WTC11 (cell line): ENCODE data around the gene ERICH4. TPM values are rescaled to one million over a fixed set of nuclear protein-coding genes. Genes with fewer than 3 reads are reported as not detected.

Source experiments
- ATAC-seq: fragments of 200-7000 bp; cut with Tn5 transposase; 2 replicates; pipeline ENCODE4 v1.10.0; 2021; ENCODE audit warnings: mild to moderate bottlenecking, moderate library complexity
- CTCF ChIA-PET: fragments of 300-600 bp; sonication (Branson Sonifier 250); formaldehyde crosslinking; loops from one replicate; lab custom pipeline; 2021; ENCODE audit warnings: antibody characterized with exemption; lab: Charles Lee
- POLR2A ChIA-PET: fragments of 350-600 bp; sonication (Branson Sonifier 250); formaldehyde crosslinking; loops from one replicate; lab custom pipeline; 2021; ENCODE audit warnings: antibody characterized with exemption; lab: Charles Lee
- DNase-seq: peaks from one replicate; pipeline ENCODE4 v3.0.0; 2021; ENCODE audit warnings: low spot score
- H3K27ac Mint-ChIP-seq: 2 replicates; pipeline ENCODE4 v1.8.0; 2021; ENCODE audit warnings: mixed read lengths
- H3K27me3 Mint-ChIP-seq: 2 replicates; pipeline ENCODE4 v1.8.0; 2021; ENCODE audit warnings: low read depth, mild to moderate bottlenecking, moderate library complexity, mixed read lengths
- H3K36me3 Mint-ChIP-seq: 2 replicates; pipeline ENCODE4 v1.8.0; 2021; ENCODE audit warnings: mixed read lengths
- H3K4me1 Mint-ChIP-seq: 2 replicates; pipeline ENCODE4 v1.8.0; 2022; ENCODE audit warnings: mixed read lengths
- H3K4me3 Mint-ChIP-seq: 2 replicates; pipeline ENCODE4 v1.8.0; 2021; ENCODE audit warnings: mild to moderate bottlenecking, moderate library complexity, mixed read lengths
- H3K9me3 Mint-ChIP-seq: 2 replicates; pipeline ENCODE4 v1.8.0; 2021; ENCODE audit warnings: mixed read lengths
- ATF1 ChIP-seq: sonication (generic); formaldehyde crosslinking; IDR thresholded peaks from 2 replicates; pipeline ENCODE4 v1.8.1; 2023; ENCODE audit warnings: mild to moderate bottlenecking, moderate library complexity, missing genetic modification reagents
- E2F1 ChIP-seq: sonication (generic); formaldehyde crosslinking; IDR thresholded peaks from 2 replicates; pipeline ENCODE4 v1.8.0; 2022; ENCODE audit warnings: mild to moderate bottlenecking, missing genetic modification reagents
- ELF4 ChIP-seq: sonication (generic); formaldehyde crosslinking; IDR thresholded peaks from 2 replicates; pipeline ENCODE4 v1.8.1; 2022; ENCODE audit warnings: low read depth, mild to moderate bottlenecking, moderate library complexity, missing genetic modification reagents
- FOXJ3 ChIP-seq: sonication (generic); formaldehyde crosslinking; IDR thresholded peaks from 2 replicates; pipeline ENCODE4 v1.9.0; 2021; ENCODE audit warnings: missing genetic modification reagents, mild to moderate bottlenecking, borderline replicate concordance
- GABPB1 ChIP-seq: sonication (generic); formaldehyde crosslinking; IDR thresholded peaks from 2 replicates; pipeline ENCODE4 v1.8.1; 2023; ENCODE audit warnings: mild to moderate bottlenecking, missing genetic modification reagents
- HMGA2 ChIP-seq: fragments of 250-450 bp; sonication (Bioruptor Pico); IDR thresholded peaks from 2 replicates; pipeline ENCODE4 v1.4.0; 2021; ENCODE audit warnings: mild to moderate bottlenecking, moderate library complexity
- HMGXB4 ChIP-seq: sonication (generic); formaldehyde crosslinking; IDR thresholded peaks from 2 replicates; pipeline ENCODE4 v1.8.1; 2023; ENCODE audit warnings: mild to moderate bottlenecking, moderate library complexity, missing genetic modification reagents
- JUN ChIP-seq: sonication (generic); formaldehyde crosslinking; IDR thresholded peaks from 2 replicates; pipeline ENCODE4 v1.8.0; 2023; ENCODE audit warnings: mild to moderate bottlenecking, missing genetic modification reagents
- MXD4 ChIP-seq: fragments of 250-450 bp; sonication (Bioruptor Pico); IDR thresholded peaks from 2 replicates; pipeline ENCODE4 v1.8.0; 2021; ENCODE audit warnings: mild to moderate bottlenecking, moderate library complexity, borderline replicate concordance
- NFE2L1 ChIP-seq: sonication (generic); formaldehyde crosslinking; IDR thresholded peaks from 2 replicates; pipeline ENCODE4 v1.8.1; 2023; ENCODE audit warnings: missing genetic modification reagents
- NR1H2 ChIP-seq: sonication (generic); formaldehyde crosslinking; IDR thresholded peaks from 2 replicates; pipeline ENCODE4 v1.9.0; 2021; ENCODE audit warnings: mild to moderate bottlenecking, moderate library complexity, missing genetic modification reagents
- TCF7 ChIP-seq: sonication (generic); formaldehyde crosslinking; IDR thresholded peaks from 2 replicates; pipeline ENCODE4 v1.8.0; 2022; ENCODE audit warnings: mild to moderate bottlenecking, low read depth, missing genetic modification reagents, moderate library complexity
- TEAD4 ChIP-seq: sonication (generic); formaldehyde crosslinking; IDR thresholded peaks from 2 replicates; pipeline ENCODE4 v1.8.0; 2022; ENCODE audit warnings: mild to moderate bottlenecking, missing genetic modification reagents
- ZBTB43 ChIP-seq: sonication (generic); formaldehyde crosslinking; IDR thresholded peaks from 2 replicates; pipeline ENCODE4 v1.8.1; 2023; ENCODE audit warnings: mild to moderate bottlenecking, missing genetic modification reagents
- ZNF416 ChIP-seq: fragments of 250-450 bp; sonication (Bioruptor Pico); IDR thresholded peaks from 2 replicates; pipeline ENCODE4 v1.9.0; 2021; ENCODE audit warnings: mild to moderate bottlenecking, inconsistent platforms
- total RNA-seq: library from RNA; stranded (reverse); gene quantifications from 3 replicates; pipeline ENCODE4 v1.2.3, GENCODE V29; 2021
- TF ChIP-seq, protein P1 (sequence below): sonication (generic); formaldehyde crosslinking; IDR thresholded peaks from 2 replicates; pipeline ENCODE4 v1.8.0; 2023; ENCODE audit warnings: mild to moderate bottlenecking, missing genetic modification reagents
- TF ChIP-seq, protein P2 (sequence below): sonication (generic); formaldehyde crosslinking; IDR thresholded peaks from 2 replicates; pipeline ENCODE4 v1.8.1; 2022; ENCODE audit warnings: low read depth, mild to moderate bottlenecking, moderate library complexity, missing genetic modification reagents, borderline replicate concordance
- TF ChIP-seq, protein P3 (sequence below): fragments of 250-450 bp; sonication (Bioruptor Pico); IDR thresholded peaks from 2 replicates; pipeline ENCODE4 v1.9.0; 2021; ENCODE audit warnings: mild to moderate bottlenecking
- TF ChIP-seq, protein P4 (sequence below): fragments of 250-450 bp; sonication (Bioruptor Pico); conservative IDR thresholded peaks from 2 replicates; pipeline ENCODE4 v1.9.0; 2021; ENCODE audit warnings: mild to moderate bottlenecking
- TF ChIP-seq, protein P5 (sequence below): fragments of 250-450 bp; sonication (Bioruptor Pico); IDR thresholded peaks from 2 replicates; pipeline ENCODE4 v2.1.2; 2022; ENCODE audit warnings: mild to moderate bottlenecking, moderate library complexity

Gene ERICH4
- total RNA-seq, 1 experiment from 2014 or later = 0.24 TPM

DNA sequence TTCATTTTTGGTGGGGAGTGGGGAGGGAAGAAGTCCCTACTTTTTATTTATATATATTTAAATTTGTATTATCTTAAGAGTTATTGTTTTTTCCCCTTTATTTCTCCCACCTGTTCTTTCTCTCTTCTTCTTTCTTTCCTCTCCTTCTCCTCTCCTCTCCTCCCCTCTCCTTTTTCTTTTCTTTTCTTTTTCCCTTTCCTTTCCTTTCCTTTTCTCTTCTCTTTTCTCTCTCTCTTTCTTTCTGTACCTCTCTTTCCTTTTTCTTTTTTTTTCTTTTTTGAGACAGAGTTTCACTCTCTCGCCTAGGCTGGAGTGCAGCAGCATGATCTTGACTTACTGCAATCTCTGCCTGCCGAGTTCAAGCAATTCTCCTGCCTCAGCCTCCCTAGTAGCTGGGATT is 43.4 kb upstream of the ERICH4 start (continued):
- TF ChIP-seq GABPB1 (CRISPR knock-in tag) = no peak
- no peak for TF ChIP-seq ZBTB43 (CRISPR knock-in tag)
- TF ChIP-seq, protein P1, sequence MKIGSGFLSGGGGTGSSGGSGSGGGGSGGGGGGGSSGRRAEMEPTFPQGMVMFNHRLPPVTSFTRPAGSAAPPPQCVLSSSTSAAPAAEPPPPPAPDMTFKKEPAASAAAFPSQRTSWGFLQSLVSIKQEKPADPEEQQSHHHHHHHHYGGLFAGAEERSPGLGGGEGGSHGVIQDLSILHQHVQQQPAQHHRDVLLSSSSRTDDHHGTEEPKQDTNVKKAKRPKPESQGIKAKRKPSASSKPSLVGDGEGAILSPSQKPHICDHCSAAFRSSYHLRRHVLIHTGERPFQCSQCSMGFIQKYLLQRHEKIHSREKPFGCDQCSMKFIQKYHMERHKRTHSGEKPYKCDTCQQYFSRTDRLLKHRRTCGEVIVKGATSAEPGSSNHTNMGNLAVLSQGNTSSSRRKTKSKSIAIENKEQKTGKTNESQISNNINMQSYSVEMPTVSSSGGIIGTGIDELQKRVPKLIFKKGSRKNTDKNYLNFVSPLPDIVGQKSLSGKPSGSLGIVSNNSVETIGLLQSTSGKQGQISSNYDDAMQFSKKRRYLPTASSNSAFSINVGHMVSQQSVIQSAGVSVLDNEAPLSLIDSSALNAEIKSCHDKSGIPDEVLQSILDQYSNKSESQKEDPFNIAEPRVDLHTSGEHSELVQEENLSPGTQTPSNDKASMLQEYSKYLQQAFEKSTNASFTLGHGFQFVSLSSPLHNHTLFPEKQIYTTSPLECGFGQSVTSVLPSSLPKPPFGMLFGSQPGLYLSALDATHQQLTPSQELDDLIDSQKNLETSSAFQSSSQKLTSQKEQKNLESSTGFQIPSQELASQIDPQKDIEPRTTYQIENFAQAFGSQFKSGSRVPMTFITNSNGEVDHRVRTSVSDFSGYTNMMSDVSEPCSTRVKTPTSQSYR (CRISPR knock-in tag) = no peak
- TF ChIP-seq MXD4 (CRISPR knock-in tag) = no peak
- no peak for TF ChIP-seq FOXJ3
- TF ChIP-seq, protein P2, sequence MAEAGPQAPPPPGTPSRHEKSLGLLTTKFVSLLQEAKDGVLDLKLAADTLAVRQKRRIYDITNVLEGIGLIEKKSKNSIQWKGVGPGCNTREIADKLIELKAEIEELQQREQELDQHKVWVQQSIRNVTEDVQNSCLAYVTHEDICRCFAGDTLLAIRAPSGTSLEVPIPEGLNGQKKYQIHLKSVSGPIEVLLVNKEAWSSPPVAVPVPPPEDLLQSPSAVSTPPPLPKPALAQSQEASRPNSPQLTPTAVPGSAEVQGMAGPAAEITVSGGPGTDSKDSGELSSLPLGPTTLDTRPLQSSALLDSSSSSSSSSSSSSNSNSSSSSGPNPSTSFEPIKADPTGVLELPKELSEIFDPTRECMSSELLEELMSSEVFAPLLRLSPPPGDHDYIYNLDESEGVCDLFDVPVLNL (CRISPR knock-in tag) = no peak
- no peak for TF ChIP-seq TEAD4 (CRISPR knock-in tag)
- no peak for TF ChIP-seq ELF4
- TF ChIP-seq NFE2L1 (CRISPR knock-in tag) = no peak
- TF ChIP-seq E2F1 (CRISPR knock-in tag) = no peak
- TF ChIP-seq, protein P3, sequence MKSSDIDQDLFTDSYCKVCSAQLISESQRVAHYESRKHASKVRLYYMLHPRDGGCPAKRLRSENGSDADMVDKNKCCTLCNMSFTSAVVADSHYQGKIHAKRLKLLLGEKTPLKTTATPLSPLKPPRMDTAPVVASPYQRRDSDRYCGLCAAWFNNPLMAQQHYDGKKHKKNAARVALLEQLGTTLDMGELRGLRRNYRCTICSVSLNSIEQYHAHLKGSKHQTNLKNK = no peak

- H3K27me3 Mint-ChIP-seq = no peaks in the 10 kb centered on the region
- POLR2A ChIA-PET = no interaction called here
- TF ChIP-seq TCF7 (CRISPR knock-in tag) (no peak), NFE2L1 (CRISPR knock-in tag) (no peak), ATF1 (CRISPR knock-in tag) (no peak), NR1H2 (CRISPR knock-in tag) (no peak), ELF4 (no peak), JUN (no peak)
- TF ChIP-seq, all 79 proteins: peak for 0
- Mint-ChIP-seq H3K27ac (no peak overlapping the region), H3K4me3 (no peak overlapping the region), H3K9me3 (no peaks in the 10 kb centered on the region), H3K36me3 (no peaks in the 10 kb centered on the region), H3K4me1 (peaks cover 18% of the 10 kb centered on the region)
- DNase-seq (no peak), ATAC-seq (no peak)
- CTCF ChIA-PET = no interaction called here
These were observed 41.5 kb upstream of the ERICH4 start for GRCh38 chr19:41401483-41401882.

GRCh38 chr19:41402010-41402409 is 40.9 kb upstream of the ERICH4 start:
- DNase-seq = no peak
- CTCF ChIA-PET = no interaction called here
- Mint-ChIP-seq H3K9me3 (no peaks in the 10 kb centered on the region), H3K27ac (no peak overlapping the region), H3K27me3 (no peaks in the 10 kb centered on the region), H3K36me3 (no peaks in the 10 kb centered on the region), H3K4me1 (peaks cover 17% of the 10 kb centered on the region), H3K4me3 (no peak overlapping the region)
- POLR2A ChIA-PET = no interaction called here
- no peak for ATAC-seq
- no peak for TF ChIP-seq MXD4 (CRISPR knock-in tag)
- TF ChIP-seq, protein P4, sequence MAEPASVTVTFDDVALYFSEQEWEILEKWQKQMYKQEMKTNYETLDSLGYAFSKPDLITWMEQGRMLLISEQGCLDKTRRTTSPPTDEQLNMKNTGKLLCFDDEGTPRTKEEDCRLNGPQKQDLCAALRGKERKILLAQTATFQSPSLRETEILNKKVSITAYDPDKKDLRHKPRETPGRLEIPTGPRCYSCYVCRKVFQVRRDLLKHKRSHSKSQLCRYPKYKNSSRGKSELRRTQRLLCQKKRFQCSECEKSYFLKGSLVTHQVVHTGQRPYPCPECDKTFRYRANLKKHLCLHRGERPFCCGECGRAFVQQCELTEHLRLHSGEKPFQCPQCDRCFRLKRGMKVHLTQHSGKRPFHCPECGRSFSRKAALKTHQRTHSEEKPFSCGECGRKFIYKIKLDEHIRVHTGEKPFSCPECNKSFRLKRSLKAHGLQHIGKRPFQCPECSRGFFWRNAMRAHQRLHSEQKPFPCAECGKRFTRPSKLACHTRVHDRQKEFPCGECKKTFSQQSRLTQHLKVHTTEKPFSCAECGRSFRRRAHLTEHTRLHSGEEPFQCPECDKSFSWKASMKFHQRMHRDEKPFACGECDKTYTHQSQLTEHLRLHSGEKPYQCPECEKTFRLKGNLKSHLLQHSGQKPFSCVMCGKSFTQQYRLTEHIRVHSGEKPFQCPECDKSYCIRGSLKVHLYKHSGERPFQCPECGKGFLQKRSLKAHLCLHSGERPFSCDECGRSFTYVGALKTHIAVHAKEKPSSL = no peak
- TF ChIP-seq HMGA2 (CRISPR knock-in tag) = no peak
- TF ChIP-seq HMGXB4 (CRISPR knock-in tag) = no peak
- TF ChIP-seq, protein P5, sequence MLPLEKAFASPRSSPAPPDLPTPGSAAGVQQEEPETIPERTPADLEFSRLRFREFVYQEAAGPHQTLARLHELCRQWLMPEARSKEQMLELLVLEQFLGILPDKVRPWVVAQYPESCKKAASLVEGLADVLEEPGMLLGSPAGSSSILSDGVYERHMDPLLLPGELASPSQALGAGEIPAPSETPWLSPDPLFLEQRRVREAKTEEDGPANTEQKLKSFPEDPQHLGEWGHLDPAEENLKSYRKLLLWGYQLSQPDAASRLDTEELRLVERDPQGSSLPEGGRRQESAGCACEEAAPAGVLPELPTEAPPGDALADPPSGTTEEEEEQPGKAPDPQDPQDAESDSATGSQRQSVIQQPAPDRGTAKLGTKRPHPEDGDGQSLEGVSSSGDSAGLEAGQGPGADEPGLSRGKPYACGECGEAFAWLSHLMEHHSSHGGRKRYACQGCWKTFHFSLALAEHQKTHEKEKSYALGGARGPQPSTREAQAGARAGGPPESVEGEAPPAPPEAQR (CRISPR knock-in tag) = no peak
- TF ChIP-seq ZNF416 (CRISPR knock-in tag) = no peak
